ENCODE results near the gene TBC1D1.

TBC1D1 gene

GRCh38 chr4:38154252-38154651, 263.4 kb downstream of the TBC1D1 start:
- no peak for FAIRE-seq

GRCh38 chr4:38154681-38155588, 264.1 kb downstream of the TBC1D1 start:
- FAIRE-seq = no peak

- FAIRE-seq = no peak
Observed at GRCh38 chr4:38155589-38156294, 264.9 kb downstream of the TBC1D1 start.

- no peak for FAIRE-seq
Observed at GRCh38 chr4:38157592-38157991, 266.7 kb downstream of the TBC1D1 start.

- FAIRE-seq = no peak
Observed at GRCh38 chr4:38160487-38161207, 269.8 kb downstream of the TBC1D1 start.

- FAIRE-seq = no peak
Observed at GRCh38 chr4:38161208-38162113, 270.6 kb downstream of the TBC1D1 start.

GRCh38 chr4:38162240-38162784, 271.4 kb downstream of the TBC1D1 start:
- FAIRE-seq = no peak

- FAIRE-seq = no peak
Observed at GRCh38 chr4:38163216-38164006, 272.5 kb downstream of the TBC1D1 start.

- no peak for FAIRE-seq
Observed at GRCh38 chr4:38164346-38164745, 273.5 kb downstream of the TBC1D1 start.

- FAIRE-seq = no peak
Observed at GRCh38 chr4:38166082-38166481, 275.2 kb downstream of the TBC1D1 start.

GRCh38 chr4:38166768-38167167, 275.9 kb downstream of the TBC1D1 start:
- no peak for FAIRE-seq

- no peak for FAIRE-seq
Observed at GRCh38 chr4:38167973-38168372, 277.1 kb downstream of the TBC1D1 start.

- FAIRE-seq = no peak
Observed at GRCh38 chr4:38169524-38169923, 278.6 kb downstream of the TBC1D1 start.

GRCh38 chr4:38170338-38171169, 279.7 kb downstream of the TBC1D1 start:
- no peak for FAIRE-seq

GRCh38 chr4:38172078-38172477, 281.2 kb downstream of the TBC1D1 start:
- no peak for FAIRE-seq

- FAIRE-seq = no peak
Observed at GRCh38 chr4:38173935-38174518, 283.1 kb downstream of the TBC1D1 start.

- no peak for FAIRE-seq
Observed at GRCh38 chr4:38174801-38175200, 283.9 kb downstream of the TBC1D1 start.

GRCh38 chr4:38176165-38176564, 285.3 kb downstream of the TBC1D1 start:
- FAIRE-seq = no peak

- FAIRE-seq = no peak
Observed at GRCh38 chr4:38177035-38177546, 286.2 kb downstream of the TBC1D1 start.
